CD4-positive, alpha-beta memory T cell (primary cell): Measurements from ENCODE around the gene ART3. TPM values are rescaled to one million over a fixed set of nuclear protein-coding genes. Genes with fewer than 3 reads are reported as not detected.

Experiments
- CTCF ChIA-PET: fragments of 350-600 bp; sonication (Branson Sonifier 250); formaldehyde crosslinking; loops from one replicate; lab custom pipeline; 2021; ENCODE audit warnings: inconsistent platforms; ENCODE audit not compliant: partially characterized antibody; lab: Charles Lee
- POLR2A ChIA-PET: fragments of 350-600 bp; sonication (Branson Sonifier 250); formaldehyde crosslinking; loops from one replicate; lab custom pipeline; 2021; ENCODE audit not compliant: partially characterized antibody; lab: Charles Lee
- DNase-seq, 5 donors: peaks; one replicate each; pipeline versions ENCODE4 v3.0.0 to v3.0.0-alpha.2; 2020 to 2022; ENCODE audit warnings: mixed read lengths in 1 of 5
- H3K27ac ChIP-seq: one replicate; pipeline ENCODE4 v1.7.0; 2013; ENCODE audit warnings: low read depth, low read length
- H3K27me3 ChIP-seq: 2 replicates; pipeline ENCODE4 v1.7.0; 2013; ENCODE audit warnings: mild to moderate bottlenecking, low read length, moderate library complexity; ENCODE audit not compliant: insufficient read depth
- H3K36me3 ChIP-seq: 2 replicates; pipeline ENCODE4 v1.7.0; 2013; ENCODE audit warnings: mild to moderate bottlenecking, low read length, moderate library complexity; ENCODE audit not compliant: insufficient read depth
- H3K4me1 ChIP-seq: 2 replicates; pipeline ENCODE4 v1.7.0; 2013; ENCODE audit warnings: mild to moderate bottlenecking, low read length, moderate library complexity; ENCODE audit not compliant: insufficient read depth
- H3K4me3 ChIP-seq, 2 donors: one replicate each; pipeline ENCODE4 v1.7.0; 2013; ENCODE audit warnings: low read length in 2 of 2, mild to moderate bottlenecking in 1 of 2
- H3K9me3 ChIP-seq, 2 donors: one replicate each; pipeline ENCODE4 v1.7.0; 2013; ENCODE audit warnings: low read length in 2 of 2, control low read depth in 1 of 2; ENCODE audit not compliant: control insufficient read depth in 1 of 2
- H3K27ac Mint-ChIP-seq, 7 donors: one replicate each; pipeline ENCODE4 v1.8.0; 2020 to 2021; ENCODE audit warnings: mixed read lengths in 7 of 7, mild to moderate bottlenecking in 6 of 7, inconsistent platforms in 3 of 7, moderate library complexity in 3 of 7
- H3K27me3 Mint-ChIP-seq, 2 donors: one replicate each; pipeline ENCODE4 v1.8.0; 2020 to 2021; ENCODE audit warnings: mixed read lengths in 2 of 2
- H3K36me3 Mint-ChIP-seq, 2 donors: one replicate each; pipeline ENCODE4 v1.8.0; 2020 to 2021; ENCODE audit warnings: mixed read lengths in 2 of 2, inconsistent platforms in 1 of 2, mild to moderate bottlenecking in 1 of 2
- H3K4me1 Mint-ChIP-seq, 4 donors: one replicate each; pipeline ENCODE4 v1.8.0; 2020 to 2021; ENCODE audit warnings: mixed read lengths in 4 of 4, mild to moderate bottlenecking in 1 of 4
- H3K4me3 Mint-ChIP-seq, 8 donors: one replicate each; pipeline ENCODE4 v1.8.0; 2020 to 2021; ENCODE audit warnings: mixed read lengths in 8 of 8, mild to moderate bottlenecking in 7 of 8, moderate library complexity in 6 of 8, inconsistent platforms in 3 of 8
- H3K9me3 Mint-ChIP-seq, 8 donors: one replicate each; pipeline ENCODE4 v1.8.0; 2020 to 2021; ENCODE audit warnings: mixed read lengths in 8 of 8, mild to moderate bottlenecking in 5 of 8, inconsistent platforms in 3 of 8, moderate library complexity in 1 of 8
- intact Hi-C: fragments of 100-400 bp; cut with micrococcal nuclease; formaldehyde crosslinking; loops from one replicate; pipeline ENCODE4 v1.15.1; 2023
- polyA plus RNA-seq, 2 donors: library from polyadenylated mRNA; unstranded; fragments of 300-500 nt; fragmentation: Illumina TruSeq; gene quantifications; one replicate each; pipeline ENCODE4 v1.2.3, GENCODE V29; 2021
- total RNA-seq, 2 experiments: library from RNA; stranded (reverse); gene quantifications; one replicate each; pipeline ENCODE4 v1.2.3, GENCODE V29; 2021

ART3 gene
- total and polyA plus RNA-seq, 4 experiments from 2014 or later = not detected

- H3K27me3 Mint-ChIP-seq = peaks cover 0 to 4% of the 10 kb centered on the region in 2 donors
- Histone ChIP-seq H3K36me3 (no peaks in the 10 kb centered on the region), H3K4me1 (no peaks in the 10 kb centered on the region), H3K9me3 (no peaks in the 10 kb centered on the region), H3K27me3 (no peaks in the 10 kb centered on the region), H3K4me3 (no peak overlapping the region), H3K27ac (no peak overlapping the region)
- no peaks in the 10 kb centered on the region for H3K9me3 Mint-ChIP-seq
- no peak overlapping the region for H3K4me3 Mint-ChIP-seq
- no peak overlapping the region for H3K27ac Mint-ChIP-seq
- ChIA-PET POLR2A (no interaction called here), CTCF (no interaction called here)
- intact Hi-C loops = no loop called here
- H3K4me1 Mint-ChIP-seq = peaks cover 0 to 1% (median under 1%) of the 10 kb centered on the region in 4 donors
- no peak for DNase-seq
- no peaks in the 10 kb centered on the region for H3K36me3 Mint-ChIP-seq
Measured at GRCh38 chr4:76055421-76055820, 19.1 kb upstream of the ART3 start.

- CTCF ChIA-PET = interaction anchor here (0.6 to 2.2 kb wide), 4 partner anchors 9 to 548 kb away, joined by 3 to 8 read pairs (median 4); no protein-coding TSS in a partner anchor
- Mint-ChIP-seq H3K4me1 (peaks cover 0 to 1% (median under 1%) of the 10 kb centered on the region in 4 donors), H3K27me3 (peaks cover 0 to 4% of the 10 kb centered on the region in 2 donors), H3K27ac (no peak overlapping the region), H3K4me3 (no peak overlapping the region), H3K36me3 (no peaks in the 10 kb centered on the region), H3K9me3 (no peaks in the 10 kb centered on the region)
- POLR2A ChIA-PET = interaction anchor here (0.9 kb wide), 1 partner anchor 16 kb away, joined by 4 read pairs; the partner anchor contains the start of gene ART3
- no peak for DNase-seq
- no peak overlapping the region for H3K4me3 ChIP-seq
- H3K36me3 ChIP-seq = no peaks in the 10 kb centered on the region
- no peaks in the 10 kb centered on the region for H3K4me1 ChIP-seq
- no peaks in the 10 kb centered on the region for H3K27me3 ChIP-seq
- H3K27ac ChIP-seq = no peak overlapping the region
- no peaks in the 10 kb centered on the region for H3K9me3 ChIP-seq
- intact Hi-C loops = no loop called here
Measured at GRCh38 chr4:76058302-76058701, 16.2 kb upstream of the ART3 start.

DNA sequence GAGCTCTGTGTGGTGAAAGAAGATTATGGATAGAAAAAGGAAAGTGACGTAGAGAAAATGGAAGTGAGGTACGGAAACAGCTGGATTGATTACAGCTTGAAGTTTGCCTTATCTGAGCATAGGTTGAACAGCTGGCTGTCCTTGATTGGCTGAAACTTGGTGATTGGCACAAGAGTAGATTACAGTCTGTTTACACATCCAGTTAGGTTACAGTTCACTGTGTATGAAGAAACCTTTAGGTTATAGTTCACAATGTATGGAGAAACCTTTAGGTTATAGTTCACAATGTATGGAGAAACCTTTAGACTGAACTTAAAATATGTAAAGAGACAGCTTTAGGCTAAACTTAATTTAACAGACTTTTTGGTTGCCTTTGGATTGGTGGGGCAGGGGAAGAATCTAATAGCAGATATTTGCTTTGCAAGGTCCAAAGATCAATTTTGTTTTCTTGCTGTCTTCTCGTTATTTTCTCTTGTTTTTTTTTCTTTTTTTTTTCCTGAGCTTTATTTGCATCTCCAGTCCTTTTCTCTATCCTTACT lies 15.6 kb upstream of the ART3 start:
- Mint-ChIP-seq H3K36me3 (no peaks in the 10 kb centered on the region), H3K4me3 (no peak overlapping the region), H3K27ac (no peak overlapping the region), H3K27me3 (peaks cover 0 to 1% of the 10 kb centered on the region in 2 donors), H3K9me3 (no peaks in the 10 kb centered on the region), H3K4me1 (peaks cover 0 to 1% (median under 1%) of the 10 kb centered on the region in 4 donors)
- DNase-seq = no peak
- POLR2A ChIA-PET = interaction anchor here (0.9 kb wide), 1 partner anchor 16 kb away, joined by 4 read pairs; the partner anchor contains the start of gene ART3
- intact Hi-C loops = no loop called here
- Histone ChIP-seq H3K36me3 (no peaks in the 10 kb centered on the region), H3K4me1 (no peaks in the 10 kb centered on the region), H3K27ac (no peak overlapping the region), H3K27me3 (no peaks in the 10 kb centered on the region), H3K9me3 (no peaks in the 10 kb centered on the region), H3K4me3 (no peak overlapping the region)
- CTCF ChIA-PET = interaction anchor here (0.6 to 2.2 kb wide), 5 partner anchors 8 to 547 kb away, joined by 3 to 8 read pairs (median 4); no protein-coding TSS in a partner anchor

- no peaks in the 10 kb centered on the region for H3K27me3 ChIP-seq
- H3K4me3 ChIP-seq = no peak overlapping the region
- no peaks in the 10 kb centered on the region for H3K4me1 ChIP-seq
- Mint-ChIP-seq H3K27ac (no peak overlapping the region), H3K4me3 (no peak overlapping the region), H3K27me3 (no peaks in the 10 kb centered on the region), H3K9me3 (no peaks in the 10 kb centered on the region), H3K4me1 (peaks cover 0 to 1% (median under 1%) of the 10 kb centered on the region in 4 donors), H3K36me3 (no peaks in the 10 kb centered on the region)
- H3K27ac ChIP-seq = no peak overlapping the region
- intact Hi-C loops = no loop called here
- no peaks in the 10 kb centered on the region for H3K9me3 ChIP-seq
- H3K36me3 ChIP-seq = no peaks in the 10 kb centered on the region
- no peak for DNase-seq
- ChIA-PET CTCF (interaction anchor here (2.2 kb wide), 1 partner anchor 63 kb away, joined by 8 read pairs; no protein-coding TSS in a partner anchor), POLR2A (no interaction called here)
Measured at GRCh38 chr4:76059750-76060149, 14.8 kb upstream of the ART3 start.

GRCh38 chr4:76060506-76060905 lies 14.0 kb upstream of the ART3 start:
- H3K27me3 Mint-ChIP-seq = no peaks in the 10 kb centered on the region
- H3K4me3 ChIP-seq = no peak overlapping the region
- H3K4me3 Mint-ChIP-seq = no peak overlapping the region
- H3K36me3 Mint-ChIP-seq = no peaks in the 10 kb centered on the region
- ChIA-PET CTCF (interaction anchor here (3.6 kb wide), 1 partner anchor 64 kb away, joined by 26 read pairs; no protein-coding TSS in a partner anchor), POLR2A (no interaction called here)
- no peaks in the 10 kb centered on the region for H3K27me3 ChIP-seq
- no peaks in the 10 kb centered on the region for H3K36me3 ChIP-seq
- H3K4me1 ChIP-seq = no peaks in the 10 kb centered on the region
- intact Hi-C loops = no loop called here
- peaks cover 0 to 1% (median under 1%) of the 10 kb centered on the region in 4 donors for H3K4me1 Mint-ChIP-seq
- H3K27ac ChIP-seq = no peak overlapping the region
- no peak overlapping the region for H3K27ac Mint-ChIP-seq
- no peak for DNase-seq
- no peaks in the 10 kb centered on the region for H3K9me3 Mint-ChIP-seq
- no peaks in the 10 kb centered on the region for H3K9me3 ChIP-seq

GRCh38 chr4:76061421-76061820 lies 13.1 kb upstream of the ART3 start:
- Histone ChIP-seq H3K27me3 (no peaks in the 10 kb centered on the region), H3K27ac (no peak overlapping the region), H3K36me3 (no peaks in the 10 kb centered on the region), H3K4me1 (no peaks in the 10 kb centered on the region), H3K4me3 (no peak overlapping the region), H3K9me3 (no peaks in the 10 kb centered on the region)
- DNase-seq = no peak
- ChIA-PET CTCF (interaction anchor here (1.1 to 3.6 kb wide), 3 partner anchors 10 to 145 kb away, joined by 3 to 26 read pairs (median 13); no protein-coding TSS in a partner anchor), POLR2A (no interaction called here)
- Mint-ChIP-seq H3K9me3 (no peaks in the 10 kb centered on the region), H3K4me1 (peaks cover 0 to 1% (median under 1%) of the 10 kb centered on the region in 4 donors), H3K27ac (no peak overlapping the region), H3K4me3 (no peak overlapping the region), H3K36me3 (no peaks in the 10 kb centered on the region), H3K27me3 (no peaks in the 10 kb centered on the region)
- intact Hi-C loops = no loop called here

GRCh38 chr4:76061982-76062381 lies 12.5 kb upstream of the ART3 start:
- Mint-ChIP-seq H3K4me1 (peaks cover 0 to 1% (median under 1%) of the 10 kb centered on the region in 4 donors), H3K27me3 (no peaks in the 10 kb centered on the region), H3K27ac (no peak overlapping the region), H3K36me3 (no peaks in the 10 kb centered on the region), H3K4me3 (no peak overlapping the region), H3K9me3 (no peaks in the 10 kb centered on the region)
- no peak for DNase-seq
- ChIA-PET POLR2A (no interaction called here), CTCF (interaction anchor here (0.9 to 3.6 kb wide), 6 partner anchors 8 to 166 kb away, joined by 3 to 26 read pairs (median 6); no protein-coding TSS in a partner anchor)
- no peaks in the 10 kb centered on the region for H3K36me3 ChIP-seq
- H3K27me3 ChIP-seq = no peaks in the 10 kb centered on the region
- no peaks in the 10 kb centered on the region for H3K4me1 ChIP-seq
- intact Hi-C loops = no loop called here
- H3K4me3 ChIP-seq = no peak overlapping the region
- no peak overlapping the region for H3K27ac ChIP-seq
- no peaks in the 10 kb centered on the region for H3K9me3 ChIP-seq
